ENCODE data around the gene CTNNA3.
A peak's percentile ranks its signal among the peaks of the same experiment; 100 is the strongest.
"Not testable (repeated sequence)": the region's sequence is repeated elsewhere in the genome, so short reads cannot be mapped to it uniquely, and the experiment has no call there.

Gene CTNNA3

DNA sequence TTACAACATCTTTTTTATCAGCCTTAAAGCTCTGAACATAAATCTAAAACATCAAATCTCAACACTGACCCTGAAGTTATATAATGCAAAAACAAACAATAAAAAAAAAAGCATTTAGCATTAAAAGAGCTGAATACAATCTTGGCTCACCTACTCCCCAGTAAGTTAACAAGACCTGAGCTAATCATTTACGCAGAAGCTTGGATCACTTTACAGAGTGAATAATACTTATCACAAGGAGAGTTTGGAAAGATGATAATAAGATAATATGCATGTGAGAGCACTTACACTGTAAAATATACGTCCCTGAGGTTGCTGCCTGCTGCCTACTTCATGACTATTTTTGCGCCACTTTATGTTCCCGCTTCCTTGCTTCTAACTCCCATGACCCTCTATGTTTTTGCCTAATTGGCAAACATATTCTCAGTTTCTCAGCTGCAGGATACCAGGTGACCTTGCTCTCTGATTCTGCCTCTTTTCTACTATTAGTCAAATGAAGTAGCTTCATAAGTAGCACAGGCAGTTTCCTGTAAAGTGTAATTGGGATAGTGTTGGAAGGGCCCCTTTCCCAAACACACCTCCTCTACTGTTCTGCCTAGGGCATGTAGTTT lies 436.6 kb downstream of the CTNNA3 start:
- Histone ChIP-seq H3K4me1 (ENCODE audit: insufficient read depth, low read length) (no peaks in the 10 kb centered on the region), H3K9me3 (ENCODE audit: insufficient read depth, low read depth, low read length) (no peaks in the 10 kb centered on the region), H3K36me3 (ENCODE audit: insufficient read depth, low read depth, low read length) (no peaks in the 10 kb centered on the region), H3K27me3 (ENCODE audit: insufficient read depth, low read length) (no peaks in the 10 kb centered on the region), H3K27ac (ENCODE audit: low read length) (no peak overlapping the region), H3K9ac (ENCODE audit: low read depth, low read length) (no peak overlapping the region), H3K4me3 (ENCODE audit: low read length) (no peak overlapping the region)

DNA sequence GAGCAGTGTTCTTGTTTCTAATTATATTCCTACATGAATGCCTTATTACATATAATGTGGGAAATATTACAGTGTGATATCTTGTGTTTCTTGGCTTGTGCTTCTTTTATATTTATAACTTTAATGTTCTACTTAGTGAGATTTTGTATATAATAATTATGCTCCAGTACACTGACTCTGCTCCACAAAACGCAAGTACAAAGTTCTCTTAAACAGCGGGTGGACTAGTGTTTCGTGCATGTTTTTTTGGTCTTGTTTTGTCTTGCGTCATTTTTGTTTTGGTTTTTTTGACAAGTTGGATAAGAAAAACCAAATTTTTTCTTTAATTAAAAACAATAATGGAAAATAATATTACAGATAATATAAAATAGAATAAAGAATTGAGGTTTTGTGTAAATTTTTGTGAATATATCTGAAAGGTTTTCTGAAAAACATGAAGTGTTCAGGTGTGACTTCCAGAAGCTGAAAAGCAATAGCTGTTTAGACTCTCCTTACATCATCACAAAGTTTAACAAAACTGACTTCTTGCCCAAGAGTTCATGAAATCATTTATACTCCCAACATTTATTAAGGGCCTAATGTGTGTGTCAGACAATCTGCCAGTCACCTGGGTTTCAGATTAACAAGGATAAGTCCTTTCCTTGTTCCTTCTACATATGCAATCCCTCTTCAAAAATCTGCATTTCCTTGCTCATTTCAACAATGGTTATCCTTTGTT lies 438.4 kb downstream of the CTNNA3 start:
- Histone ChIP-seq H3K27ac (ENCODE audit: low read length) (no peak overlapping the region), H3K4me1 (ENCODE audit: insufficient read depth, low read length) (no peaks in the 10 kb centered on the region; the same call in 1 of the 2 replicates), H3K9me3 (ENCODE audit: insufficient read depth, low read depth, low read length) (no peaks in the 10 kb centered on the region), H3K36me3 (ENCODE audit: insufficient read depth, low read depth, low read length) (no peaks in the 10 kb centered on the region), H3K9ac (ENCODE audit: low read depth, low read length) (no peak overlapping the region), H3K27me3 (ENCODE audit: insufficient read depth, low read length) (no peaks in the 10 kb centered on the region), H3K4me3 (ENCODE audit: low read length) (no peak overlapping the region)

DNA sequence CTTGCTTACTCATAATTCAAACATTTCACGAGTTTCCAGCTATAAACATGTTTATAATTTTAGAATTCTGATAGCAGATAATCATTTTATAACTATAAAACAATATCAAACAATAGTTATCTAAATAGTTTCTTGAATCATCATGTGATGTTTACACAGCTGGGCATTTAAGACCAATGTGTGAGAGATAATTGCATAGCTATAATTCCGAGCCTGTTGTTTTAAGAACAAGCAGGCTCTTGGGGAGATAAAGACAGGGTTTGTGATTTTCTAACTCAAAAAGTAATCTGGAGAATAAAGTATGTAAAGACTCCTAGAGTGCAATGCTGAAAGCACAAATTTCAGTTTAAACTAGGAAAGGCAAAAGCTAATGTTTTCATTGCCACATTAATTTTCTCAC lies 439.0 kb downstream of the CTNNA3 start:
- Histone ChIP-seq H3K9me3 (ENCODE audit: insufficient read depth, low read depth, low read length) (no peaks in the 10 kb centered on the region), H3K4me3 (ENCODE audit: low read length) (no peak overlapping the region), H3K9ac (ENCODE audit: low read depth, low read length) (no peak overlapping the region), H3K4me1 (ENCODE audit: insufficient read depth, low read length) (no peaks in the 10 kb centered on the region; the same call in 1 of the 2 replicates), H3K36me3 (ENCODE audit: insufficient read depth, low read depth, low read length) (no peaks in the 10 kb centered on the region), H3K27ac (ENCODE audit: low read length) (no peak overlapping the region), H3K27me3 (ENCODE audit: insufficient read depth, low read length) (no peaks in the 10 kb centered on the region)

DNA sequence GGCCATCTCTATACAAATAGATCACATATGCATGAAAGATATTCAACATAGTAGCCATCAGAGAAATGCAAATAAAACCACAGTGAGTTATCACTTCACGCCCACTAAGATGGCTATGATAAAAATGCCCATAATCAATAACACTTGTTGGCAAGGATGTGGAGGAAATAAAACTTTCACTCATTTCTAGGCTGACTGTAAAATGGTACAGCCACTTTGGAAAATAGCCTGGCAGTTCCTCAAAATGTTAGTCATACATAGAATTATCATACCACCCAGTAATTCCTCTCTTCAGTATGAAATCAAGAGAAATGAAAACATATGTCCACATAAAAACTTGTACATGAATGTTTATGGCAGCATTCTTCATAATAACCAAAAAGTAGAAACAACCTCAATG lies 445.3 kb downstream of the CTNNA3 start:
- Histone ChIP-seq H3K4me3 (ENCODE audit: low read length) (no peak overlapping the region), H3K36me3 (ENCODE audit: insufficient read depth, low read depth, low read length) (no peaks in the 10 kb centered on the region), H3K9me3 (ENCODE audit: insufficient read depth, low read depth, low read length) (no peaks in the 10 kb centered on the region), H3K4me1 (ENCODE audit: insufficient read depth, low read length) (no peaks in the 10 kb centered on the region; the same call in 1 of the 2 replicates), H3K27ac (ENCODE audit: low read length) (no peak overlapping the region), H3K27me3 (ENCODE audit: insufficient read depth, low read length) (no peaks in the 10 kb centered on the region), H3K9ac (ENCODE audit: low read depth, low read length) (no peak overlapping the region)

DNA sequence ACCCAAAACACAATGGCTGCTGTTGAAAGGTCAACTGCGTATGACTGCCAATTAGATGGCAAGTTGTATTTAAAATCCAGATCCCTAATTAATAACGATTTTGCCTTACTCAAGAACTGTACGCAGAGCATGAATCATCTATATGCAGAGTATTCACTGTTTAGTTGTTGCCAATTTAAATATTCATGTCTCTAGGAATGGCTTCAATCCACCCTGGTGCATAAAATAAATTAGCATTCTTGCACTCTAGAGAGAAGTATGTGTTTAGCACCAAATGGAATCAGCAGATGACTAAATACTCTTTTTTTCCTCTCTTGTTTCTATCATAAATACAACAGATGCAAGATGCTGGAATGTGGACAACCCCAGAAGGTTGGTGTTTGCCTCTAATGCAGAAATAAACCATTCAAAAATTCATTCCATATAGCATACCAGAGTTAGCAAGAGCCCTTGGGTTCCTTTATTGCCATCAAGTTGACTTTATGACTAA lies 449.9 kb downstream of the CTNNA3 start:
- no peak overlapping the region for H3K4me3 ChIP-seq (ENCODE audit: low read length)

DNA sequence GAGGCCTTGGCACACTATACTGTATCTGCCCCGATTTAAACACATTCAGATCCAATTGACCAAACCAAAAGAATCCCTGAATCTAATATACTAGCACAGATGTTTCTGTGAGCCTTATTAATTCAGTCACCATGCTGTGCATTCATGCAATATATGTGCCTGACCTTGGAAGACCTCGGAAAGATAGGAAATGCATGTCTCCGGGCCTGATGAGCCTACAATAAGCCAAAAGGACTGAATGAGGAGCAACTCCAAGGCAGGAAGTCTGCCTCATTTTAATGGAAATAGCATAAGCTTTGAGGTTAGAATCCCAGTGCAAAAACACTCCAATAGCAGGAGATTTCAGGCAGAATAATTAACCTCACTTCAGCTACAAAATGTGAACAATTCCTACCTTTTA lies 453.5 kb downstream of the CTNNA3 start:
- Histone ChIP-seq H3K27ac (ENCODE audit: low read length) (no peak overlapping the region), H3K9me3 (ENCODE audit: insufficient read depth, low read depth, low read length) (no peaks in the 10 kb centered on the region), H3K36me3 (ENCODE audit: insufficient read depth, low read depth, low read length) (no peaks in the 10 kb centered on the region), H3K4me1 (ENCODE audit: insufficient read depth, low read length) (peaks cover 13% of the 10 kb centered on the region), H3K9ac (ENCODE audit: low read depth, low read length) (no peak overlapping the region), H3K4me3 (ENCODE audit: low read length) (no peak overlapping the region), H3K27me3 (ENCODE audit: insufficient read depth, low read length) (no peaks in the 10 kb centered on the region)

More for the DNA sequence above, 449.9 kb downstream of the CTNNA3 start:
- Histone ChIP-seq H3K36me3 (ENCODE audit: insufficient read depth, low read depth, low read length) (no peaks in the 10 kb centered on the region), H3K4me1 (ENCODE audit: insufficient read depth, low read length) (peaks cover 13% of the 10 kb centered on the region), H3K9me3 (ENCODE audit: insufficient read depth, low read depth, low read length) (no peaks in the 10 kb centered on the region), H3K27me3 (ENCODE audit: insufficient read depth, low read length) (no peaks in the 10 kb centered on the region), H3K27ac (ENCODE audit: low read length) (no peak overlapping the region), H3K9ac (ENCODE audit: low read depth, low read length) (no peak overlapping the region)

DNA sequence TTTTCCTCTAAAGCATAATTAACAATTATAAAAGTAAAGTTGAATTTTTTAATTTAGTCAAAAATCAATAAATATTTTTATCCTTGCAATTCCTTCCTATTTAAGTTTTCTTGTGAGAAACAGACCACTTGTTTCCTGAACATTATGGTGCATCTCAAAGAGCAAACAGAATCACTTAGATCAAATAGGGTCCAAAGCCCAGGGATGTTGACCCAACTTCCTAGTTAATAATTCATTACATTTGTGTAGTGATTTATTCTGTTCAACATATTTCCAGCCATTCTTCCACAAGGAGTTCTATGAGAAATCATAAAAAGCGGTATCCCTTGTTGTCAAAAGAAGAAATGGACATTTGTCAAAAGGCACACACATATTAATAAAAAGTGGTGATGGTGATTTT lies 454.5 kb downstream of the CTNNA3 start:
- Histone ChIP-seq H3K4me1 (ENCODE audit: insufficient read depth, low read length) (peaks cover 13% of the 10 kb centered on the region), H3K36me3 (ENCODE audit: insufficient read depth, low read depth, low read length) (no peaks in the 10 kb centered on the region), H3K27me3 (ENCODE audit: insufficient read depth, low read length) (no peaks in the 10 kb centered on the region), H3K9me3 (ENCODE audit: insufficient read depth, low read depth, low read length) (no peaks in the 10 kb centered on the region), H3K4me3 (ENCODE audit: low read length) (no peak overlapping the region), H3K9ac (ENCODE audit: low read depth, low read length) (no peak overlapping the region), H3K27ac (ENCODE audit: low read length) (no peak overlapping the region)

DNA sequence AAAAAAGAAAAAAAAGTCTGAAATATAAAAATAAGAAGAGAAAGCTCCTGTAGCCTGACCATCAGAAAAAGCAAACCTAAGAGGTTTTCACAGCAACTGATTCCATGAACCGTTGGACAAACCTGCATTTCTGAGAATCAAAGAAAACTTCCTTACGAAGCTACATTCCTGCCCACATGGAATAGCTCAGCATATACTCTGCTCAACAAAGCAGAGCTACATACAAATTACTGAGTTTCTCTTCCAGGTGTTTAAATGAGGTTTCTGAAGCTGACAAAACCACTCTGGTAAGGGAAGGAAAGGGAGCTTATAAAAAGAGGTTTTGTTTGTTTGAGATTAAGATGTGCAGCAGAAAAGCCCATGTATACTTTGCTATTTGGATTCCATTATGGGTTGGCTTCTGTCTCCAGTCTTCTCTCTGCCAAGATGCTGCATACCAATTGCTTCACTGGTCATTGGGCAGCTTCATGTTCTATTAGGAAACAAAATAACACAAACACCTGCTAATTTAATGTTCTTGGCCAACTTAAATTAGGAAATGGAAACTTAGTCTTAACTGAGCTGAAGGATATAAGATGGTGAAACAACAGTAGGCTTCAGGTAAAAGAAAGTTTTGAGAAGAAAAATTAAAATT lies 456.0 kb downstream of the CTNNA3 start:
- H3K27me3 ChIP-seq (ENCODE audit: insufficient read depth, low read length) = no peaks in the 10 kb centered on the region

DNA sequence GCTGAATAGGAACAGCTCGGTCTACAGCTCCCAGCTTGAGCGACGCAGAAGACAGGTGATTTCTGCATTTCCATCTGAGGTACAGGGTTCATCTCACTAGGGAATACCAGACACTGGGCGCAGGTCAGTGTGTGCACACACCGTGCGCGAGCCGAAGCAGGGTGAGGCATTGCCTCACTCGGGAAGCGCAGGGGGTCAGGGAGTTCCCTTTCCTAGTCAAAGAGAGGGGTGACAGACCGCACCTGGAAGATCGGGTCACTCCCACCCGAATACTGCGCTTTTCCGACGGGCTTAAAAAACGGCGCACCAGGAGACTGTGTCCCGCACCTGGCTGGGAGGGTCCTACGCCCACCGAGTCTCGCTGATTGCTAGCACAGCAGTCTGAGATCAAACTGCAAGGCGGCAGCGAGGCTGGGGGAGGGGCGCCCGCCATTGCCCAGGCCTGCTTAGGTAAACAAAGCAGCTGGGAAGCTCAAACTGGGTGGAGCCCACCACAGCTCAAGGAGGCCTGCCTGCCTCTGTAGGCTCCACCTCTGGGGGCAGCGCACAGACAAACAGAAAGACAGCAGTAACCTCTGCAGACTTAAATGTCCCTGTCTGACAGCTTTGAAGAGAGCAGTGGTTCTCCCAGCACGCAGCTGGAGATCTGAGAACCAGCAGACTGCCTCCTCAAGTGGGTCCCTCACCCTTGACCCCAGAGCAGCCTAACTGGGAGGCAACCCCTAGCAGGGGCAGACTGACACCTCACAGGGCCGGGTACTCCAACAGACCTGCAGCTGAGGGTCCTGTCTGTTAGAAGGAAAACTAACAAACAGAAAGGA lies 465.1 kb downstream of the CTNNA3 start:
- H3K9ac ChIP-seq (ENCODE audit: low read depth, low read length) = peak overlapping the region; percentile 70
- not testable (repeated sequence) for H3K9me3 ChIP-seq (ENCODE audit: insufficient read depth, low read depth, low read length); H3K27ac ChIP-seq (ENCODE audit: low read length); H3K27me3 ChIP-seq (ENCODE audit: insufficient read depth, low read length); H3K4me1 ChIP-seq (ENCODE audit: insufficient read depth, low read length); H3K36me3 ChIP-seq (ENCODE audit: insufficient read depth, low read depth, low read length)
- peak overlapping the region; percentile 67 for H3K4me3 ChIP-seq (ENCODE audit: low read length)

More for the DNA sequence above, 456.0 kb downstream of the CTNNA3 start:
- H3K9me3 ChIP-seq (ENCODE audit: insufficient read depth, low read depth, low read length) = no peaks in the 10 kb centered on the region
- H3K36me3 ChIP-seq (ENCODE audit: insufficient read depth, low read depth, low read length) = no peaks in the 10 kb centered on the region
- no peak overlapping the region for H3K27ac ChIP-seq (ENCODE audit: low read length)
- no peak overlapping the region for H3K9ac ChIP-seq (ENCODE audit: low read depth, low read length)
- no peak overlapping the region for H3K4me3 ChIP-seq (ENCODE audit: low read length)
- H3K4me1 ChIP-seq (ENCODE audit: insufficient read depth, low read length) = peaks cover 13% of the 10 kb centered on the region

DNA sequence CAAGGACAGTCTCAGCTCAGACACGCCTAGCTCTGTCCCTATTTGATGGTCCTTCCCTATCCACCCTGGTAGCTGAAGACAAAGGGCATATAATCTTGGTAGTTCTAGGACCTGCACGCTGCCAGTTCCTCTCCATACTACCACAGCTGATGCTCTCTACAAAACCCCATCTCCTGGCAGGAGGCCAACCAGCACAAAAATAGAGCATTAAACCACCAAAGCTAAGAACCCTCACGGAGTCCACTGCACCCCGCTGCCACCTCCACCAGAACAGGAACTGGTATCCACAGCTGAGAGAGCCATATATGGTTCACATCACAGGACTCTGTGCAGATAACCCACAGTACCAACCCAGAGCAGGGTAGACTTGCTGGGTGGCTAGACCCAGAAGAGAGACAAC lies 470.8 kb downstream of the CTNNA3 start:
- Histone ChIP-seq H3K4me1 (ENCODE audit: insufficient read depth, low read length) (no peaks in the 10 kb centered on the region), H3K9me3 (ENCODE audit: insufficient read depth, low read depth, low read length) (no peaks in the 10 kb centered on the region), H3K27me3 (ENCODE audit: insufficient read depth, low read length) (no peaks in the 10 kb centered on the region), H3K4me3 (ENCODE audit: low read length) (no peak overlapping the region), H3K27ac (ENCODE audit: low read length) (no peak overlapping the region), H3K36me3 (ENCODE audit: insufficient read depth, low read depth, low read length) (no peaks in the 10 kb centered on the region), H3K9ac (ENCODE audit: low read depth, low read length) (no peak overlapping the region)

DNA sequence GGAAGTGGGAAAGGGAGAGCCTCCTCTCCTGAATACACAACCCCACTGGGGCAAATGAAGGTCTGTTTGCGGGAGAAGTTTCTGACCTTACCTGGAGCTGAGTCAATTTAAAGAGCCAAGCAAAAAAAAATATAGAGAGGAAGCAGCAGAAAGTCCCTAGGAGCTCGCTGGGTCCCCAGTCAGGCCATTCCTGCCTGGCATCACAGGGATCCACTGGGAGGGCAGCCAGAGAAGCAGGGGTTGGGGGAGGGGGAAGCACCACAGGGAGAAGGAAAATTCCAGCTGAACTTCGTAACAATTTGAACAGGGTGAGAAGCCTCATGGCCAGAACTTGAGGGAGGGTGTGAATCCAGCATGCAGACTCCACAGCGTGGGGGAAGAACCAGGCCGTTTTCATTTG lies 471.4 kb downstream of the CTNNA3 start:
- no peaks in the 10 kb centered on the region for H3K4me1 ChIP-seq (ENCODE audit: insufficient read depth, low read length)
- no peak overlapping the region for H3K27ac ChIP-seq (ENCODE audit: low read length)
- no peaks in the 10 kb centered on the region for H3K9me3 ChIP-seq (ENCODE audit: insufficient read depth, low read depth, low read length)
- no peak overlapping the region for H3K4me3 ChIP-seq (ENCODE audit: low read length)
- no peak overlapping the region for H3K9ac ChIP-seq (ENCODE audit: low read depth, low read length)
- no peaks in the 10 kb centered on the region for H3K36me3 ChIP-seq (ENCODE audit: insufficient read depth, low read depth, low read length)
- no peaks in the 10 kb centered on the region for H3K27me3 ChIP-seq (ENCODE audit: insufficient read depth, low read length)
